Vagina (tissue), 2 donors: Measurements from ENCODE around the gene ZPBP2. TPM values are rescaled to one million over a fixed set of nuclear protein-coding genes. Genes with fewer than 3 reads are reported as not detected.

Source experiments
- DNase-seq, 2 donors: peaks; one replicate each; pipeline ENCODE4 v3.0.0-alpha.2; 2017; ENCODE audit errors: extremely low spot score in 2 of 2
- H3K27ac ChIP-seq: fragments of 200-600 bp; sonication (generic); one replicate; pipeline ENCODE4 v1.5.1; 2019
- H3K27me3 ChIP-seq: fragments of 200-600 bp; sonication (generic); one replicate; pipeline ENCODE4 v1.5.1; 2019
- H3K36me3 ChIP-seq, 2 donors: fragments of 200-600 bp; sonication (generic); one replicate each; pipeline ENCODE4 v1.5.1; 2017 to 2019
- H3K4me1 ChIP-seq: fragments of 200-600 bp; sonication (generic); one replicate; pipeline ENCODE4 v1.5.1; 2019
- H3K4me3 ChIP-seq, 2 donors: fragments of 200-600 bp; sonication (generic); 1 replicate in 1 of 2; 2 replicates in 1 of 2; pipeline ENCODE4 v1.5.1; 2016 to 2019
- H3K9me3 ChIP-seq: fragments of 200-600 bp; sonication (generic); one replicate; pipeline ENCODE4 v1.5.1; 2019
- CTCF ChIP-seq, 3 experiments: fragments of 450-650 bp in 2 of 3; fragments of 200-600 bp in 1 of 3; sonication (generic) in 1 of 3; IDR thresholded peaks; one replicate each; pipeline ENCODE4 v1.5.1; 2017 to 2019; ENCODE audit warnings: antibody characterized with exemption in 3 of 3, mild to moderate bottlenecking in 2 of 3, moderate library complexity in 2 of 3
- POLR2A ChIP-seq, 2 donors: fragments of 450-650 bp; IDR thresholded peaks; one replicate each; pipeline ENCODE4 v1.6.1; 2017; ENCODE audit warnings: antibody characterized with exemption in 2 of 2, mild to moderate bottlenecking in 2 of 2, moderate library complexity in 2 of 2
- POLR2AphosphoS5 ChIP-seq, 2 donors: sonication (generic); formaldehyde crosslinking; IDR thresholded peaks; one replicate each; pipeline ENCODE4 v1.9.0; 2017; ENCODE audit warnings: antibody characterized with exemption in 2 of 2, mild to moderate bottlenecking in 2 of 2, low read depth in 1 of 2; ENCODE audit not compliant: insufficient read depth in 1 of 2
- intact Hi-C: fragments of 100-400 bp; cut with DNase I; formaldehyde crosslinking; loops from one replicate; pipeline ENCODE4 v1.15.1; 2023
- total RNA-seq: library from RNA; depleted of rRNA; stranded (reverse); fragments of >200 nt; gene quantifications from one replicate; pipeline ENCODE4 v1.2.3, GENCODE V29; 2016

Gene ZPBP2
- total RNA-seq, 1 donor from 2014 or later, result not detected

GRCh38 chr17:39923836-39924690, 56.1 kb downstream of the ZPBP2 start:
- TF ChIP-seq CTCF (IDR thresholded peaks at IDR 0.05), result no peak
- no peak for TF ChIP-seq POLR2AphosphoS5 (IDR thresholded peaks at IDR 0.05; ENCODE audit: insufficient read depth in 1 of 2, low read depth in 1 of 2)
- no peak for TF ChIP-seq POLR2A (IDR thresholded peaks at IDR 0.05)
- DNase-seq, result no peak
- H3K4me3 ChIP-seq, result no peak overlapping the region
- H3K27ac ChIP-seq, result no peak overlapping the region
- peaks cover 0 to 36% of the 10 kb centered on the region in 2 donors for H3K36me3 ChIP-seq
- intact Hi-C loops, result no loop called here
- no peaks in the 10 kb centered on the region for H3K27me3 ChIP-seq
- H3K9me3 ChIP-seq, result no peaks in the 10 kb centered on the region
- H3K4me1 ChIP-seq, result peaks cover 41% of the 10 kb centered on the region

GRCh38 chr17:39924691-39925055, 56.7 kb downstream of the ZPBP2 start:
- peaks cover 0 to 36% of the 10 kb centered on the region in 2 donors for H3K36me3 ChIP-seq
- H3K27ac ChIP-seq, result no peak overlapping the region
- H3K4me1 ChIP-seq, result peaks cover 47% of the 10 kb centered on the region
- no peak overlapping the region for H3K4me3 ChIP-seq
- TF ChIP-seq POLR2A (IDR thresholded peaks at IDR 0.05) (no peak), CTCF (IDR thresholded peaks at IDR 0.05) (no peak), POLR2AphosphoS5 (IDR thresholded peaks at IDR 0.05; ENCODE audit: insufficient read depth in 1 of 2, low read depth in 1 of 2) (no peak)
- no peaks in the 10 kb centered on the region for H3K9me3 ChIP-seq
- no peak for DNase-seq
- intact Hi-C loops, result no loop called here
- no peaks in the 10 kb centered on the region for H3K27me3 ChIP-seq

GRCh38 chr17:39925282-39926134, 57.5 kb downstream of the ZPBP2 start:
- no peaks in the 10 kb centered on the region for H3K9me3 ChIP-seq
- DNase-seq, result no peak
- H3K27ac ChIP-seq, result no peak overlapping the region
- peak overlapping the region in 1 of 2 donors; percentile 89 for H3K4me3 ChIP-seq
- no peaks in the 10 kb centered on the region for H3K27me3 ChIP-seq
- H3K36me3 ChIP-seq, result peaks cover 0 to 33% of the 10 kb centered on the region in 2 donors
- TF ChIP-seq CTCF (IDR thresholded peaks at IDR 0.05) (no peak), POLR2A (IDR thresholded peaks at IDR 0.05) (no peak), POLR2AphosphoS5 (IDR thresholded peaks at IDR 0.05; ENCODE audit: insufficient read depth in 1 of 2, low read depth in 1 of 2) (no peak)
- peaks cover 47% of the 10 kb centered on the region for H3K4me1 ChIP-seq
- intact Hi-C loops, result no loop called here

- intact Hi-C loops, result no loop called here
Measured at GRCh38 chr17:39926135-39926587, 58.2 kb downstream of the ZPBP2 start.

More at GRCh38 chr17:39926135-39926587, 58.2 kb downstream of the ZPBP2 start:
- H3K9me3 ChIP-seq, result no peaks in the 10 kb centered on the region
- no peaks in the 10 kb centered on the region for H3K27me3 ChIP-seq
- peaks cover 0 to 27% of the 10 kb centered on the region in 2 donors for H3K36me3 ChIP-seq
- no peak overlapping the region for H3K27ac ChIP-seq
- peak overlapping the region; percentile 89 to 91 for H3K4me3 ChIP-seq
- TF ChIP-seq POLR2AphosphoS5 (IDR thresholded peaks at IDR 0.05; ENCODE audit: insufficient read depth in 1 of 2, low read depth in 1 of 2), result no peak
- no peak for TF ChIP-seq POLR2A (IDR thresholded peaks at IDR 0.05)
- TF ChIP-seq CTCF (IDR thresholded peaks at IDR 0.05), result no peak
- no peak for DNase-seq
- peaks cover 47% of the 10 kb centered on the region for H3K4me1 ChIP-seq
